Gastroesophageal sphincter (tissue), 3 donors: ENCODE measurements around the gene NOS1AP.

Source experiments
- CTCF ChIP-seq, 4 experiments: fragments of 200-600 bp in 2 of 4; fragments of 450-650 bp in 2 of 4; sonication (generic) in 1 of 4; IDR thresholded peaks; one replicate each; pipeline ENCODE4 v1.5.1; 2017 to 2019; ENCODE audit warnings: antibody characterized with exemption in 4 of 4, mild to moderate bottlenecking in 2 of 4, moderate library complexity in 2 of 4
- POLR2A ChIP-seq, 2 donors: fragments of 450-650 bp; IDR thresholded peaks; one replicate each; pipeline ENCODE4 v1.6.1; 2017; ENCODE audit warnings: antibody characterized with exemption in 2 of 2, mild to moderate bottlenecking in 2 of 2, moderate library complexity in 1 of 2
- POLR2AphosphoS5 ChIP-seq: sonication (generic); formaldehyde crosslinking; IDR thresholded peaks from one replicate; pipeline ENCODE4 v1.6.1; 2017; ENCODE audit warnings: antibody characterized with exemption

- TF ChIP-seq CTCF (IDR thresholded peaks at IDR 0.05) (no peak), POLR2A (IDR thresholded peaks at IDR 0.05) (no peak), POLR2AphosphoS5 (no peak)
Observed at GRCh38 chr1:162228586-162228985, 159.1 kb downstream of the NOS1AP start.
